ENCODE measurements around the gene DNAJC28.
"Not testable (repeated sequence)": the region's sequence is repeated elsewhere in the genome, so short reads cannot be mapped to it uniquely, and the experiment has no call there.

DNAJC28 gene

GRCh38 chr21:33491373-33492102, at the start of gene DNAJC28:
TSS of gene DNAJC28 (minus strand) at chr21:33491716. CDS start at chr21:33489393, 2,323 bp downstream.
- DNase-seq (ENCODE audit: low read depth) = peak; percentile 89

- peak; percentile 45 for DNase-seq (ENCODE audit: low read depth)
These were observed 49.7 kb upstream of the DNAJC28 start for GRCh38 chr21:33541105-33541711.

GRCh38 chr21:33540711-33541104, 49.2 kb upstream of the DNAJC28 start:
- DNase-seq (ENCODE audit: low read depth) = no peak

- DNase-seq (ENCODE audit: low read depth) = peak; percentile 82
These were observed 48.1 kb upstream of the DNAJC28 start for GRCh38 chr21:33539616-33540015.

GRCh38 chr21:33537212-33537611, 45.7 kb upstream of the DNAJC28 start:
- no peak for DNase-seq (ENCODE audit: low read depth)

- no peak for DNase-seq (ENCODE audit: low read depth)
These were observed 39.5 kb upstream of the DNAJC28 start for GRCh38 chr21:33531007-33531406.

- DNase-seq (ENCODE audit: low read depth) = no peak
These were observed 31.4 kb upstream of the DNAJC28 start for GRCh38 chr21:33522953-33523349.

- no peak for DNase-seq (ENCODE audit: low read depth)
These were observed 30.9 kb upstream of the DNAJC28 start for GRCh38 chr21:33522297-33522952.

GRCh38 chr21:33518899-33519298, 27.4 kb upstream of the DNAJC28 start:
- no peak for DNase-seq (ENCODE audit: low read depth)

GRCh38 chr21:33514229-33514628, 22.7 kb upstream of the DNAJC28 start:
- peak; percentile 67 for DNase-seq (ENCODE audit: low read depth)

GRCh38 chr21:33512481-33512880, 21.0 kb upstream of the DNAJC28 start:
- DNase-seq (ENCODE audit: low read depth) = no peak

GRCh38 chr21:33511639-33512038, 20.1 kb upstream of the DNAJC28 start:
- DNase-seq (ENCODE audit: low read depth) = no peak

- no peak for DNase-seq (ENCODE audit: low read depth)
These were observed 19.3 kb upstream of the DNAJC28 start for GRCh38 chr21:33510826-33511225.

GRCh38 chr21:33507003-33507402, 15.5 kb upstream of the DNAJC28 start:
- DNase-seq (ENCODE audit: low read depth) = not testable (repeated sequence)

- DNase-seq (ENCODE audit: low read depth) = no peak
These were observed 14.3 kb upstream of the DNAJC28 start for GRCh38 chr21:33505833-33506232.

- no peak for DNase-seq (ENCODE audit: low read depth)
These were observed 4.8 kb upstream of the DNAJC28 start for GRCh38 chr21:33496345-33496744.

- DNase-seq (ENCODE audit: low read depth) = no peak
These were observed 4.2 kb upstream of the DNAJC28 start for GRCh38 chr21:33495743-33496142.

GRCh38 chr21:33493756-33494155, 2.2 kb upstream of the DNAJC28 start:
- DNase-seq (ENCODE audit: low read depth) = no peak

- peak; percentile 81 for DNase-seq (ENCODE audit: low read depth)
These were observed 1.1 kb upstream of the DNAJC28 start for GRCh38 chr21:33492571-33492970.

GRCh38 chr21:33490991-33491372, 534 bp downstream of the DNAJC28 start:
- no peak for DNase-seq (ENCODE audit: low read depth)

- DNase-seq (ENCODE audit: low read depth) = no peak
These were observed 2.6 kb downstream of the DNAJC28 start for GRCh38 chr21:33488936-33489335.

- DNase-seq (ENCODE audit: low read depth) = no peak
These were observed 3.5 kb downstream of the DNAJC28 start for GRCh38 chr21:33487996-33488395.

GRCh38 chr21:33481314-33481943, 10.1 kb downstream of the DNAJC28 start:
- no peak for DNase-seq (ENCODE audit: low read depth)

Data from iris pigment epithelial cell (primary cell).